ENCODE results near the gene FAM25A.
"Not testable (repeated sequence)": the region's sequence is repeated elsewhere in the genome, so short reads cannot be mapped to it uniquely, and the experiment has no call there.

Gene FAM25A

DNA sequence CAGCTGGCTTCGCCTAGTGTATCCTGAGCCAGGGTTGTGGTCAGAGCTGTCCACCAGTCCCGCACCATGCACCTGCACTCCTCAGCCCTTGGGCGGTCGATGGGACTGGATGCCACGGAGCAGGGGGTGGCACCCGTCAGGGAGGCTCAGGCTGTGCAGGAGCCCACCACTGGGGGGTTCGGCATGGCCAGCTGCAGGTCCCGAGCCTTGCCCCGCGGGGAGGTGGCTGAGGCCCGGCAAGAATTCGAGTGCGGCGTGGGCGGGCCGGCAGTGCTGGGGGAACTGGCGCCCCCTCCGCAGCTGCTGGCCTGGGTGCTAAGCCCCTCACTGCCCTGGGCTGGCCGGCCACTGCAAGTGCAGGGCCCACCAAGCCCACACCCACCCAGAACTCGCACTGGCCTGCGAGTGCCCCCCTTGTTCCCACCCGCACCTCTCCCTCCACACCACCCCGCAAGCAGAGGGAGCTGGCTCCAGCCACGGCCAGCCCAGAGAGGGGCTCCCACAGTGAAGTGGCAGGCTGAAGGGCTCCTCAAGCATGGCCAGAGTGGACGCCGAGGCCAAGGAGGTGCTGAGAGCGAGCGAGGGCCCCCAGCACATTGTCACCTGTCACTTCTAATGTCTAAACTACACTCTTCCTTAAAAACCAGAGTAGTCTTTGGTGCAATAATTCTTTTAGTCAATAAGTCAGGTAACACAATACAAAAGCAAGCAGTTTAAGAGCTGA, 11.0 kb downstream of the FAM25A start:
- no peak for DNase-seq (ENCODE audit: extremely low spot score)
- ChIA-PET POLR2A (no interaction called here), CTCF (no interaction called here)
- TF ChIP-seq, protein P1, sequence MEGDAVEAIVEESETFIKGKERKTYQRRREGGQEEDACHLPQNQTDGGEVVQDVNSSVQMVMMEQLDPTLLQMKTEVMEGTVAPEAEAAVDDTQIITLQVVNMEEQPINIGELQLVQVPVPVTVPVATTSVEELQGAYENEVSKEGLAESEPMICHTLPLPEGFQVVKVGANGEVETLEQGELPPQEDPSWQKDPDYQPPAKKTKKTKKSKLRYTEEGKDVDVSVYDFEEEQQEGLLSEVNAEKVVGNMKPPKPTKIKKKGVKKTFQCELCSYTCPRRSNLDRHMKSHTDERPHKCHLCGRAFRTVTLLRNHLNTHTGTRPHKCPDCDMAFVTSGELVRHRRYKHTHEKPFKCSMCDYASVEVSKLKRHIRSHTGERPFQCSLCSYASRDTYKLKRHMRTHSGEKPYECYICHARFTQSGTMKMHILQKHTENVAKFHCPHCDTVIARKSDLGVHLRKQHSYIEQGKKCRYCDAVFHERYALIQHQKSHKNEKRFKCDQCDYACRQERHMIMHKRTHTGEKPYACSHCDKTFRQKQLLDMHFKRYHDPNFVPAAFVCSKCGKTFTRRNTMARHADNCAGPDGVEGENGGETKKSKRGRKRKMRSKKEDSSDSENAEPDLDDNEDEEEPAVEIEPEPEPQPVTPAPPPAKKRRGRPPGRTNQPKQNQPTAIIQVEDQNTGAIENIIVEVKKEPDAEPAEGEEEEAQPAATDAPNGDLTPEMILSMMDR (IDR thresholded peaks at IDR 0.05; ENCODE audit: control extremely low read depth, extremely low read depth, low read depth, missing control alignments): no peak

DNA sequence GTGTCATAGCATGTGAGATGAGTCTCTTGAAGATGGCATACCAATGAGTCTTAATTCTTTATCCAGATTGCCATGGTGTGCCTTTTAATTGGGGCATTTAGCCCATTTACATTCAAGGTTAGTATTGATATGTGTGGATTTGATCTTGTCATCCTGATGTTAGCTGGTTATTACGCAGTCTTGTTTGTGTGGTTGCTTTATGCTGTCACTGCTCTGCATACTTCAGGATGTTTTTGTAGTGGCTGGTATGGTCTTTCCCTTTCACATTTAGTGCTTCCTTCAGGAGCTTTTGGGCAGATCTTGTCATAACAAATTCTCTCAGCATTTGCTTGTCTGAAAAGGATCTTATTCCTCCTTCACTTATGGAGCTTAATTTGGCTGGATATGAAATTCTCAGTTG, 16.5 kb downstream of the FAM25A start:
- no peak for DNase-seq (ENCODE audit: extremely low spot score)
- CTCF ChIA-PET: interaction anchor here (1.0 to 1.1 kb wide), 2 partner anchors 11 to 14 kb away, joined by 3 read pairs; no protein-coding TSS in a partner anchor

DNA sequence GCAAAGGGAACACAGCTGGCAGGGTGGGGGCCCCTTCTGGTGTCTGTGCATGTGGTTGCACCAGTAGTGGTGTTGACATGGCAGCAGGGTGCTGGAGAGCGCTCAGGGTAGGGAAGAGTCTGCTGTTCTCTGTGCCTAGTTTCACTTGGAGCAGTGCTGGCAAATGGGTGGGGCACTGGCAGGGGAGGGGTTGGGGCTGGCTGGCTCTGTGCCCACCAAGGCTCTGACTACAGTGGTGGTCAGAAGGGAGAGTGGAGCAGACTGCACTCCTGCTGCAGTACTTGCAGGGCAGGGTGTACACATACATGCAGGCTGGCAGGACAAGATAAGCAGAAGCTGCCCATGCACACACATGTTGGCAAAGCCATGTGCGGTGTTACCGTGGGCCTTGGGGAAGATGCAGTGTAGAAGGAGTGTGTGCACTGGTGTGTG, 18.2 kb downstream of the FAM25A start:
- no peak for DNase-seq (ENCODE audit: extremely low spot score)
- ChIA-PET CTCF (interaction anchor here (1.2 kb wide), 1 partner anchor 15 kb away, joined by 3 read pairs; no protein-coding TSS in a partner anchor), POLR2A (no interaction called here)
- TF ChIP-seq, protein P1 (IDR thresholded peaks at IDR 0.05; ENCODE audit: control extremely low read depth, extremely low read depth, low read depth, missing control alignments): no peak

More for the DNA sequence above, 16.5 kb downstream of the FAM25A start:
- POLR2A ChIA-PET: no interaction called here
- TF ChIP-seq, protein P1 (IDR thresholded peaks at IDR 0.05; ENCODE audit: control extremely low read depth, extremely low read depth, low read depth, missing control alignments): no peak

DNA sequence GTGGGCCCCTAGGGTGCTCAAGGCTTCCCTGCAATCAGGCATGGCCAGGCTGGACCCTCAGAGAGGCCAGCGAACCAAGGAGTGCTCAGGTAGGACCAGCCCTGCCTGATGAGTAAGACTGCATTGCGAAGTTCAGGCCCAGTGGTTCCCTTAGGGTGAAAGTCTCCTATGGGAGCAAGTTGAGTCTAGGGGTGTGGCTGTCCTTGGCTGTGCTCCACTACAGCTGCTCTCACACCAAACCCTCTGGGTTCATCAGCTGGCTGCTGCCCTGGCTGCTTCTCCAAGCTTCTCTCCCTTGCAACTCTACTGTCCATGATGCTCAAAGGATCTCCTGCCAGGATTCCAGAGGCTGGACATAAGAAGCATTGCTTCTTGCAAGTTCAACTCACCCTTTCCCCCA, 18.7 kb downstream of the FAM25A start:
- POLR2A ChIA-PET: no interaction called here
- TF ChIP-seq, protein P1 (IDR thresholded peaks at IDR 0.05; ENCODE audit: control extremely low read depth, extremely low read depth, low read depth, missing control alignments): no peak
- CTCF ChIA-PET: interaction anchor here (1.2 kb wide), 1 partner anchor 14 kb away, joined by 3 read pairs; no protein-coding TSS in a partner anchor
- DNase-seq (ENCODE audit: extremely low spot score): no peak

DNA sequence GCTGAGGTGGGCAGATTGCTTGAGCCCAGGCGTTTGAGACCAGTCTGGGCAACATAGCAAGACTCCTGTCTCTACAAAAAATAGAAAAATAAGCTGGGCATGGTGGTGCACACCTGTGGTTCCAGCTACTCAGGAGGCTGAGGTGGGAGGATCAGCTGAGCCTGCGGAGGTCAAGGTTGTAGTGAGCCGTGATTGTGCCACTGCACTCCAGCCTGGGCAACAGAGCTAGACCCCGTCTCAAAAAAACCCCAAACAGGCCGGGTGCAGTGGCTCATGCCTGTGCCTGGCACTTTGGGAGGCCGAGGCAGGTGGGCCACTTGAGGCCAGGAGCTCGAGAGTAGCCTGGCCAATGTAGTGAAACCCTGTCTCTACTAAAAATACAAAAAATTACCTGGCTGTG, 23.5 kb downstream of the FAM25A start:
- CTCF ChIA-PET: interaction anchor here (1.1 kb wide), 1 partner anchor 11 kb away, joined by 3 read pairs; no protein-coding TSS in a partner anchor
- DNase-seq (ENCODE audit: extremely low spot score); POLR2A ChIA-PET: not testable (repeated sequence)

DNA sequence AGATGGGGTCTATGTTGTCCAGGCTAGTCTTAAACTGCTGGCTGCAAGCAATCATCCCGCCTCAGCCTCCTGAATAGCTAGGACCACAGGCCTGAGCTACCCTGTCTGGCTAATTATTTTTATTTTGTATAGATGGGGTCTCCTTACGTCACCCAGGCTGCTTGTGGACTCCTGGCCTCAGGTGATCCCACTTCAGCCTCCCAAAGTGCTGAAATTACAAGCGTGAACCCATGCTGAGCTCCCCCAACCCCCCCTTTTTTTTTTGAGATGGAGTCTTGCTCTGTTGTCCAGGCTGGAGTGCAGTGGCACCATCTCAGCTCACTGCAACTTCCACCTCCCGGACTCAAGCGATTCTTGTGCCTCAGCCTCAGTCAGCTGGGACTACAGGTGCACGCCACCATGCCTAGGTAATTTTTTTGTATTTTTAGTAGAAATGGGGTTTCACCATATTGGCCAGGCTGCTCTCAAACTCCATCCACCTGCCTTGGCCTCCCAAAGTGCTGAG, 25.4 kb downstream of the FAM25A start:
- DNase-seq (ENCODE audit: extremely low spot score): no peak
- TF ChIP-seq, protein P1 (IDR thresholded peaks at IDR 0.05; ENCODE audit: control extremely low read depth, extremely low read depth, low read depth, missing control alignments): no peak
- ChIA-PET POLR2A (interaction anchor here (0.6 kb wide), 1 partner anchor 129 kb away, joined by 9 read pairs; no protein-coding TSS in a partner anchor), CTCF (interaction anchor here (1.2 to 1.6 kb wide), 2 partner anchors 9 to 38 kb away, joined by 3 to 4 read pairs; no protein-coding TSS in a partner anchor)

DNA sequence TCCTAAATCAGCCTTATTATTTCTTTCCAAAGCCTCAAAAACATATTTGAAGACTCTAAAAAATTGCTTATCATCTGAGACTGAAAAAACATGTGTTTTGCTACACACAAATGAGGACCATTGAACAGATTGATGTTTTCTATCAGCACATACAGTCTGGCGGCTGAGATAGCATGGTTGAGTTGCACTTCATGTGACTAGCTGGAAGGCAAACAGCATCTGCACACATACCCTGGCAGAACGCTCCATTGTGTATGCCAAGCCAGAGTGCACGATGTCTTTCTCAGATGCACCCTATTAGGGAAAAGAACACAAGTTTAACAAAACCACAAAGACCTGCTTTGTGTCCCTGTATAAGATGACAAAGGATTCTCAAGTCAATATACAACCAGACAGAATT, 33.0 kb downstream of the FAM25A start:
- ChIA-PET CTCF (interaction anchor here (1.1 to 1.4 kb wide), 2 partner anchors 9 to 14 kb away, joined by 3 read pairs; no protein-coding TSS in a partner anchor), POLR2A (no interaction called here)
- DNase-seq (ENCODE audit: extremely low spot score): no peak

More for the DNA sequence above, 33.0 kb downstream of the FAM25A start:
- TF ChIP-seq, protein P1 (IDR thresholded peaks at IDR 0.05; ENCODE audit: control extremely low read depth, extremely low read depth, low read depth, missing control alignments): no peak
